ENCODE data around the gene GPRIN3.

The GPRIN3 gene

GRCh38 chr4:89337681-89338080, 30.1 kb upstream of the GPRIN3 start:
- H3K9me3 ChIP-seq (replicated peaks in 1 of 11), result no peaks in the 10 kb centered on the region
- no peak overlapping the region for H3K27ac ChIP-seq
- H3K9ac ChIP-seq, result no peak overlapping the region
- no peak for TF ChIP-seq Cebpa-rat (IDR thresholded peaks at IDR 0.05)
- H3K4me2 ChIP-seq, result peak overlapping the region in 1 of 11 experiments; percentile 11; a peak in 1 of 22 replicates
- H4K20me1 ChIP-seq, result no peaks in the 10 kb centered on the region
- no peaks in the 10 kb centered on the region for H3K27me3 ChIP-seq
- H3K36me3 ChIP-seq, result no peaks in the 10 kb centered on the region
- H3K4me3 ChIP-seq, result no peak overlapping the region
- H3K4me1 ChIP-seq, result peaks cover 0 to 47% (median 0%) of the 10 kb centered on the region in 10 experiments; a peak in 6 of 20 replicates

DNA sequence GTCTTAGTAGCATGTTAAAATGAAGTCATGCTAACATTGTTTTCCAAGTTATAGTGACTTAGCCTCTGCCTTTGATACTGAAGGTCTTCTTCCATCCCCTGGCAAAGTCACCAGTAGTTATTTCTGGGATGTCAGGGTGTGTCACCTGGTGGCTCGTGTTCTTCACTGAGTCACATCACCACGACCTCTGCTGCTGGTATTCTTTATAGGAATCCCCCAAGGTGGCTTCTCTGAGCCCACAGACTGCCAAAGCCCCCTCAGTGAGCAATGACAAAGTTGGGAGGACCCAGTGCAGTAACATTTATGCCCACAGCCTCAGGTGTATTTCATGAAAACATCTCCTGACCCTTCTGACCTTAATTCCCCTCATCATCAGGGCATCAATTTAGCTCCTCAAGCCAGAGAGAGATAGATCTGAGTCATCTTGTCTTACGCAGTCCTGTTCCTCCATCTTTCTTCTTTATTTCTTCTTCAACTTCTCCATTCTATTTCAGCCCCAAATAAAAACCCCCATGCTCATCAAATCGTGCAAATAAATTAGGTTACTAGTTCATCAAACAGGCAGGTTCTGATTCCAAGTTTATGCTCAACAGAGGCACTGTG, 29.3 kb upstream of the GPRIN3 start:
- Histone ChIP-seq H3K4me1 (peaks cover 0 to 55% (median 2%) of the 10 kb centered on the region in 10 experiments; a peak in 12 of 20 replicates), H3K27ac (no peak overlapping the region), H3K9me3 (replicated peaks in 1 of 11) (no peaks in the 10 kb centered on the region), H3K36me3 (no peaks in the 10 kb centered on the region), H3K4me2 (peak overlapping the region in 3 of 11 experiments; percentile 14 to 80 (median 63); a peak in 5 of 22 replicates), H3K4me3 (no peak overlapping the region), H3K27me3 (no peaks in the 10 kb centered on the region), H3K9ac (no peak overlapping the region), H4K20me1 (no peaks in the 10 kb centered on the region)
- no peak for TF ChIP-seq Cebpa-rat (IDR thresholded peaks at IDR 0.05)

DNA sequence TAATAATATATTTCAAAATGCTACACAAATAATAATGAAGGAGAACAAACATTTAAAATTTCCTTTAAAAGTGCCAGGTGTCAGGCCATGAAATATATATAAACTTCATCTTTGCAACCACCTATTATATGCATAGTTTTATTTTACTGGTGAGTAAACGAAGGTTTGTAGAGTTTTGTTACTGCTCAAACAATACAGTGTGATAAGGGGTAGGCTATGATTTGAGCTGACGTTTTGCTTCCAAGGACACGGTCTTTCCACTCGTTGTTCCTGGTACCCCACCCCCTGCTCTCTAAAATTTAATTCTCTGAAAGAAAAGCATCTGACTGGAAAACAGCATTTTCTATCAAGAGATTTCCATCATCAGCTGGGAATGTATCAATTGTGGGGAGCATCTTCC, 27.2 kb upstream of the GPRIN3 start:
- peaks cover 0 to 74% (median 13%) of the 10 kb centered on the region in 10 experiments; a peak in 13 of 20 replicates for H3K4me1 ChIP-seq

GRCh38 chr4:89334311-89334710, 26.7 kb upstream of the GPRIN3 start:
- Histone ChIP-seq H3K4me2 (peak overlapping the region in 4 of 11 experiments; percentile 10 to 72 (median 42); a peak in 6 of 22 replicates), H3K4me1 (peaks cover 0 to 79% (median 13%) of the 10 kb centered on the region in 10 experiments; a peak in 13 of 20 replicates), H3K27ac (peak overlapping the region in 3 of 11 experiments; percentile 11 to 58 (median 56); a peak in 5 of 22 replicates), H3K27me3 (no peaks in the 10 kb centered on the region), H3K36me3 (no peaks in the 10 kb centered on the region), H3K9ac (no peak overlapping the region), H4K20me1 (no peaks in the 10 kb centered on the region), H3K4me3 (no peak overlapping the region), H3K9me3 (replicated peaks in 1 of 11) (0 out of 22 replicates have a peak, but pooled peaks cover 0 to 5% (median 0%) of the 10 kb centered on the region in 11 experiments)
- TF ChIP-seq Cebpa-rat (IDR thresholded peaks at IDR 0.05), result no peak

More for the DNA sequence above, 27.2 kb upstream of the GPRIN3 start:
- H3K36me3 ChIP-seq, result no peaks in the 10 kb centered on the region
- H4K20me1 ChIP-seq, result no peaks in the 10 kb centered on the region
- no peak for TF ChIP-seq Cebpa-rat (IDR thresholded peaks at IDR 0.05)
- no peaks in the 10 kb centered on the region for H3K27me3 ChIP-seq
- peak overlapping the region in 3 of 11 experiments; percentile 11 to 58 (median 56); a peak in 4 of 22 replicates for H3K27ac ChIP-seq
- no peak overlapping the region for H3K4me3 ChIP-seq
- H3K4me2 ChIP-seq, result peak overlapping the region in 3 of 11 experiments; percentile 14 to 72 (median 69); a peak in 5 of 22 replicates
- H3K9ac ChIP-seq, result no peak overlapping the region
- 0 out of 22 replicates have a peak, but pooled peaks cover 0 to 1% (median 0%) of the 10 kb centered on the region in 11 experiments for H3K9me3 ChIP-seq (replicated peaks in 1 of 11)

GRCh38 chr4:89331686-89332544, 24.3 kb upstream of the GPRIN3 start:
- Histone ChIP-seq H3K9me3 (replicated peaks in 1 of 11) (peaks cover 5 to 24% (median 11%) of the 10 kb centered on the region in 11 experiments; a peak in 19 of 22 replicates), H3K4me1 (peaks cover 0 to 81% (median 13%) of the 10 kb centered on the region in 10 experiments; a peak in 13 of 20 replicates), H3K4me3 (peak overlapping the region in 1 of 10 experiments; percentile 18; a peak in 2 of 20 replicates), H3K27me3 (no peaks in the 10 kb centered on the region), H3K27ac (peak overlapping the region in 5 of 11 experiments; percentile 11 to 68 (median 54); a peak in 7 of 22 replicates), H3K36me3 (no peaks in the 10 kb centered on the region), H3K4me2 (peak overlapping the region in 7 of 11 experiments; percentile 26 to 80 (median 59); a peak in 11 of 22 replicates), H4K20me1 (no peaks in the 10 kb centered on the region), H3K9ac (peak overlapping the region in 3 of 11 experiments; percentile 22 to 24 (median 23); a peak in 2 of 22 replicates)
- TF ChIP-seq Cebpa-rat (IDR thresholded peaks at IDR 0.05), result no peak

DNA sequence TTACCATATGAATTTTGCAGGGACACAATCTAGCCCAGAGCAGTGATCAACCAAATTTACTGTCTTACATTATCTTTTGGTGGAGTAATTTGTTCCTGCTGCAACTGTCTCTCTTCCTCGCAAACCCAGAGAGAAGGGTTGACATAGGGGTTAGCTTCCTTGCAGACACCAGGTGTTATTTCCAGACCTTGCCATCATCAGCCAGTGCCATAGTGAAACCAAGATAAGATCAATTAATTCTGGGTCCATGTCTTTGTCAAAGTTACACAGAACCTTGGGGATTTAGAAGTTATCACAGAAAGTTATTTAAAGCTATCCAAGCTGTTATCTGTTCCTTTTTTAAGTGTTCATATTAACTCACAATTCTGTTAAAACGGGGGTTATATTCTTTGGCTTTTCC, 23.6 kb upstream of the GPRIN3 start:
- peak overlapping the region in 7 of 11 experiments; percentile 26 to 80 (median 59); a peak in 11 of 22 replicates for H3K4me2 ChIP-seq
- TF ChIP-seq Cebpa-rat (IDR thresholded peaks at IDR 0.05), result no peak
- H3K27ac ChIP-seq, result peak overlapping the region in 4 of 11 experiments; percentile 50 to 68 (median 58); a peak in 8 of 22 replicates
- peak overlapping the region in 3 of 11 experiments; percentile 22 to 24 (median 23); a peak in 2 of 22 replicates for H3K9ac ChIP-seq
- H4K20me1 ChIP-seq, result no peaks in the 10 kb centered on the region
- no peaks in the 10 kb centered on the region for H3K27me3 ChIP-seq
- H3K9me3 ChIP-seq (replicated peaks in 1 of 11), result peaks cover 5 to 24% (median 11%) of the 10 kb centered on the region in 11 experiments; a peak in 19 of 22 replicates
- peak overlapping the region in 1 of 10 experiments; percentile 18; a peak in 2 of 20 replicates for H3K4me3 ChIP-seq
- H3K36me3 ChIP-seq, result no peaks in the 10 kb centered on the region
- H3K4me1 ChIP-seq, result peaks cover 0 to 81% (median 13%) of the 10 kb centered on the region in 10 experiments; a peak in 13 of 20 replicates

GRCh38 chr4:89329280-89329679, 21.7 kb upstream of the GPRIN3 start:
- Histone ChIP-seq H3K27ac (peak overlapping the region in 2 of 11 experiments; percentile 2 to 20; a peak in 1 of 22 replicates), H3K9ac (no peak overlapping the region), H3K36me3 (no peaks in the 10 kb centered on the region), H4K20me1 (no peaks in the 10 kb centered on the region), H3K4me3 (no peak overlapping the region), H3K9me3 (replicated peaks in 1 of 11) (peaks cover 5 to 24% (median 11%) of the 10 kb centered on the region in 11 experiments; a peak in 19 of 22 replicates), H3K27me3 (no peaks in the 10 kb centered on the region), H3K4me1 (peaks cover 10 to 83% (median 28%) of the 10 kb centered on the region in 10 experiments), H3K4me2 (peak overlapping the region in 3 of 11 experiments; percentile 32 to 74 (median 72); a peak in 4 of 22 replicates)
- no peak for TF ChIP-seq Cebpa-rat (IDR thresholded peaks at IDR 0.05)

GRCh38 chr4:89324671-89325070, 17.1 kb upstream of the GPRIN3 start:
- no peaks in the 10 kb centered on the region for H3K36me3 ChIP-seq
- H3K4me3 ChIP-seq, result peak overlapping the region in 1 of 10 experiments; percentile 35; a peak in 1 of 20 replicates
- peak overlapping the region; percentile 55 to 85 (median 69) for H3K27ac ChIP-seq

More at GRCh38 chr4:89324671-89325070, 17.1 kb upstream of the GPRIN3 start:
- peak overlapping the region; percentile 37 to 88 (median 71); a peak in 21 of 22 replicates for H3K4me2 ChIP-seq
- peaks cover 12 to 56% (median 26%) of the 10 kb centered on the region in 10 experiments for H3K4me1 ChIP-seq
- H3K9me3 ChIP-seq (replicated peaks in 1 of 11), result peaks cover 5 to 24% (median 10%) of the 10 kb centered on the region in 11 experiments; a peak in 19 of 22 replicates
- peak overlapping the region in 6 of 11 experiments; percentile 35 to 71 (median 65); a peak in 11 of 22 replicates for H3K9ac ChIP-seq
- H4K20me1 ChIP-seq, result no peaks in the 10 kb centered on the region
- H3K27me3 ChIP-seq, result no peaks in the 10 kb centered on the region
- no peak for TF ChIP-seq Cebpa-rat (IDR thresholded peaks at IDR 0.05)

Measured in BLaER1 treated with 17β-estradiol and CSF1 and Interleukin-3, amounts not matched to agents 10 nM and 100 nM (cell line).